HG03432 (cell line): Measurements from ENCODE around the gene PLA2G2D.

Experiments used
- ATAC-seq: cut with Tn5 transposase; IDR thresholded peaks from one replicate; pipeline ENCODE4 v1.9.1; 2021; ENCODE audit warnings: mild to moderate bottlenecking, moderate library complexity; ENCODE audit not compliant: unreplicated experiment

The PLA2G2D gene

DNA sequence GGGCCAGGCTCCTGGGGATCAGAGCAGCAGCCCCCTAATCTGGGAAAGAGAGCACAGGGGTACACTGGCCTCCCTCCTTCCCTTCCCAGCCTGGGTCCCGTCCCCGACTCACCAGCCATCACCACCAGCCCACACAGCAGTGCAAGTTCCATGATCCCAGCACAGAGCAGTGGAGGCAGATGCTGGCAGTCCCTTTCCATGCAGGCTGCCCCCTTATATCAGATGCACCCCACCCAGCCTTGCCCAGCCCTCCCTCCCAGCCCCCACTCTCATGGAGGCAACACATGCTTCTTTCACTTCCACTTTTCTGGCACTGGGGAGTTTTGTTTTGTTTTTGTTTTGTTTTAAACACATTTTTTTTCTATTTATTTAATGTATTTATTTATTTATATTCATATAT, at the start of gene PLA2G2D:
Gene PLA2G2D (minus strand): TSS at position 190 of the 400 bp plus-strand sequence. CDS start 38 bp downstream, at position 152.
- ATAC-seq = no peak

GRCh38 chr1:20168564-20169491, 49.5 kb upstream of the PLA2G2D start:
- ATAC-seq = no peak

DNA sequence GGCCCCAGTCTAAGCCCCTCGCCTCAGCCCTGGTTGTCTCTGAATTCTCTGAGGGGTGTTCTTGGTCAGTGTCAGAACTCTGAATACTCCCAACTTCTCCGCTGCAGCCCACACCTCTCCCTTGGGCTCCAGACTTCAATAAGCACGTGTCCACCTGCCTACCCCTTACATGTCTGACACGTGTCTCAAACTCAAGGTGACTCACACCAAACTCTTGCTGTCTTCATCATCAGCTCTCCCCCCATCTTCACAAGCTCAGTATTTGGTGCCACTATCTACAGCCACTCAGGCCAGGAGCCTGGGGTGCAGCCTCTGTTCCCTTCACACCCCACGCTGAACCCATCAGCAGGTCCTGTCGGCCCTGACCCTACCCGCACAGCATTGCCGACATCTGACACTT, 47.8 kb upstream of the PLA2G2D start:
- ATAC-seq = no peak

GRCh38 chr1:20166051-20166450, 46.7 kb upstream of the PLA2G2D start:
- ATAC-seq = no peak

DNA sequence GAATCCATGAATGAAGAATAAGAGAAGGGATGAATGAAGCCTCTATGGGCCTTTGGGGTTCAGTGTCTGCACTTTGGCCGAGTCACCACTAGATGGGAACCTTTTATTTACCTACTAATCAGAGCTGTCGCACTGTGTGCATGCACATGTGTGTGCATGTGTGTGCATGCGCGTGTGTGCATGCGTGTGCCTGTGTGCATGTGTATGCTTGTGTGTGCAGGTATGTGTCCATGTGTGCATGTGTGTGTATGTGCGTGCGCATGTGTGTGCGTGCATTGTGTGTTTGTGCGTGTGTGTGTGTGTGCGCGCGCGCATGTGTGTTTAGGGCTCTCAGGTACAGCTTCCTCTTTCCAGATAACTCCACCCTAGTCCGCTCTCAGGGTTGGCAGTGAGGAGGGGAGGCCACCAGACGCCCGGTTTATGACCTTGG, 46.2 kb upstream of the PLA2G2D start:
- ATAC-seq = no peak

DNA sequence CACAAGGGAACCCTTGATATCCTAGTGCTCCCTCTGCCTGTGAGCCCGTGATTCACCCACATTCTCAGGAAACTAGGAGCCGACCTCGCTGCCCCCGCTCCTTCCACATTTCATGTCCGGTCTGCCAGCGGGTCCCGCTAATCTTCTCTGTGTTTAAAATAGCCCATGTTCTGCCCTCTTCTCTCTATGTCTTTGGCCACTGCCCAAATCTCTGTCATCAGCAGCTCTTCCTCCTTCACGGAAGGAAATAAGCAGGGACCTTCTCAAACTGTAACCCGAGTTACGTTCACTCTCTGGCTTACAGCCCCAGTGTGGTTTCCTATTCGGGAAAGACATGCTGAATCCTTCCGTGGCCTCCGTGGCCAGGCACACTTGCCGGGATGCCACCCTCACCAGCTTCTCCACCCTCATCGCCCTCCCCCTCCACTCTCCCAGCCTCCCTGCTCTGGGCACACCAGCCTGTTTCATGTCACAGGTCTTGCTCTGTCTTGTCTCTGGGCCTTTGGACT, 45.4 kb upstream of the PLA2G2D start:
- no peak for ATAC-seq

DNA sequence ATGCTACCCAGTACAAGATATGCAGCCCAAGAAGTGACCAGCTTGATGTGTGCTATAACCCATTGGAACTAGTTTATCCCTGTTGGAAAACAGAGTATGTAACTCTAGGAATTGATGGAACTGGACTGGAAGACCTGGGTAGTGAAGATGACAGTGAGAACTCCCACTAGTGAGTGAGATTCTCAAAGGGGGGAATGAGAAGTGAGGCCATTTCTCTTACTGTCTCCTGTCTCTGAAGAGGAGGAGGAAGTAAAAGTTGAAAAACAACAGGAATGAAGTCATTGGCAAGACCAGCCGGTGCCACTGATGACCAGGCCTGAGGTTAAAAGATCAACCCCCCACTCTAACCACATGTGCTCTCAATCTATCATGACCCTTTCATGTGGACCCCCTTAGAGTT, 40.7 kb upstream of the PLA2G2D start:
- ATAC-seq = no peak

- no peak for ATAC-seq
These were observed 39.2 kb upstream of the PLA2G2D start for GRCh38 chr1:20158358-20159070.

- ATAC-seq = no peak
These were observed 35.0 kb upstream of the PLA2G2D start for GRCh38 chr1:20154301-20154831.

GRCh38 chr1:20153000-20153418, 33.7 kb upstream of the PLA2G2D start:
- no peak for ATAC-seq

GRCh38 chr1:20152599-20152930, 33.2 kb upstream of the PLA2G2D start:
- ATAC-seq = no peak

DNA sequence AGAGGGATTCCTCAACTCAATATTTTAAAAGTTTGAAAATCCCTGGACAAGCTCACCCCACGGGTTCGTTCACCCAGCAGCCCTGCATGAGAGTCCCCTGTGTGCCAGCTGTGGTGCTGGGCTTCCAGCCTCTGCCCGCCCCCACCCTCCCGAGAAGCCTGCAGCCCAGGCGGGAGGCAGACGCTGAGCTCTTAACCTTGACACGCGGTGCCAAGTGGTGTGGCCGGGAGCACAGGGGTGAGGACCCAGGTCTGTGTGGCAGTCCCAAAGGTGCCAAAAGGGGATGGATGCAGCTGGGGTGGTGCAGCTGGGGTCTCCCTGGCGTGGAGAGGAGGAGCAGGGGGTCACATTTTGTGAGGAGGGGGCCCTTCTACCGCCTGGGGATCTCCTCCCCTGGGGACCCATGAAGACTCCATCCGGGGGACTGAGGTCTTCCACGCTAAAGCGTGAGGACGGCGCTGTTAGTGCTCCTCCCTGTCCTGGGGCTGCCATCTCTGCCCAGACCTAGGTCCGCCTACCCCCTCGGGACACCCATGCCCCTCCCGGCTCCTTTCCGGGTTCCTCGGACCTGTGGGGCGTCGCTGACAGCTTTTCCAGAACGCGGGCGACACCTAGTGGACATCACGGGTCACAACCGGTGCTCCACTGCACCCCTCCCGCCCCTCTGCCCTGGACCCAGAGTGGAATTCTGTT, 32.7 kb upstream of the PLA2G2D start:
- peak; percentile 67 for ATAC-seq

GRCh38 chr1:20150969-20151368, 31.6 kb upstream of the PLA2G2D start:
- ATAC-seq = no peak

- no peak for ATAC-seq
These were observed 31.0 kb upstream of the PLA2G2D start for GRCh38 chr1:20150326-20150705.

DNA sequence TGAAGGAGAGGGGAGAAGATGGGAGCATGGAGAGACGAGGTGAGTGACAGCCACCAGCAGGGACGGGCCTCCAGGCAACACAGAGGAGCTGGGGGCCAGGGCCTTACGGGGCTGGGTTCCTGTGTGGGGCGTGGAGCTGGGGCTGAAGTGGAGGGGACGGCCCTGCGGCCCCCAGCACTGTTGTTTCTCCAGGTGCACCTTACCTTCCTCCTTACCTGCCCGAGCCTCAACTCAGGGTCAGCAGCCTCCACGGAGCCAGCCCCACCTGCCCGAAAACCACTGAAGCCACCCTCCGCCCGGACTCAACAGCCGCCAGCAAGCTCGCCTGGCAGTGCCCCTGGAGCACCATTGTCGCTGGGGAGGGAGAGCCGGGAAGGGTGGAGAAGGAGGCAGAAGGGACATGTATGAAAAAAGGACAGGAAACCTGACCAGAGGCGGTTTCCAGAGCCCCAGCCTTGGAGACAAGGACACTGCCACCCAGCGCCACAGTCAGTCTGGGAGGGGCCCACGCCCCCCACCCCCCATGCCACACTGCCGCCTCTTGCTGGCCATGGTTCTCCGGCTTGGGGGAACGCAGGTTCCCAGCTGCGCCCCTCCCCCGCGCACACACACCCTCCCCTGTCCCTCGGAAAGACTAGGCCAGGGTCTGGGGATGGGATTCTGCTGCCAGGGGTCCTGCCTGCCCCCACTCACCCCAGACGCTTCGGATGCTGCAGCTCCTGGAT, 30.4 kb upstream of the PLA2G2D start:
- no peak for ATAC-seq

DNA sequence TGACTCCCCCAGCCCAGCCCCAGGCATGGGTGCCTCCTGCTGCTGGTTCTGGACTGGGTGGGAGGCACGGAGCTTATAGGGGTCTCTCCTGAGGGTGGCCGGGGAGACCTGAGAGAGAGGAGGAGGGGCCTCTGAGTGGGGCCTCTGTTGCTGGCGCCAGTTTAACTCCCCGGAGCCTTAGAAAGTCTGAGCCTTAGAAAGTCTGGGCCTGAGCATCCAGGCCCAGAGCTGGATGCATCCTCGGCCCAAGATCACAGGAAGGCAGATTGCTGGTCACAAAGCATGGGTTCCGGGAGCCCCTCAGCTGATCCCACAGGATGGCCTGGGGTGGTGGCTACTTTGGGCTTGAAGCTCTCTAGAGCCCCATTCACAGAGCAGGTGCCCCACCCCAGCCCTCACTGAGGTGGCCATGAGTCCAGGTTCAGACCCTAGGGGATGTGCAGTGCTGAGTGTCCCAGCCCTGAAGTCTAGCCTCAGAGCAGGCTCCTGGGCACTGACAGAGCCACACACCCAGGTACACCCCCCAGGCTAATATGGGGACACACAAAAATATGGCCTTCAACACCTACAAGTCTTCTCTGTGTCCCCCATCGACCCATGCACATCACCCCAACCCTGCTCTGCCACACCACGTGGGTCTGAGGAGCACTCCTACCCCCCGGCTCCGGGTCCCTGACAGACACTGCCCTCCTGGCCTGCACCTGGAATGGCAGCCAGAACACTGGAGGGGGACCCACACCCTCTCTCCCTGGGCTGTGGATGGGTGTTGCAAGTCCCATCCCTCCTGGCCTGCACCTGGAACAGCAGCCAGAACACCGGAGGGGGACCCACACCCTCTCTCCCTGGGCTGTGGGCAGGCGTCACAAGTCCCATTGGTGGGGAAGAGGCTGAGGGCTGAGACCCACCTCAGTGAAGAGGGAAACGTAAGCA, 29.5 kb upstream of the PLA2G2D start:
- ATAC-seq = no peak

DNA sequence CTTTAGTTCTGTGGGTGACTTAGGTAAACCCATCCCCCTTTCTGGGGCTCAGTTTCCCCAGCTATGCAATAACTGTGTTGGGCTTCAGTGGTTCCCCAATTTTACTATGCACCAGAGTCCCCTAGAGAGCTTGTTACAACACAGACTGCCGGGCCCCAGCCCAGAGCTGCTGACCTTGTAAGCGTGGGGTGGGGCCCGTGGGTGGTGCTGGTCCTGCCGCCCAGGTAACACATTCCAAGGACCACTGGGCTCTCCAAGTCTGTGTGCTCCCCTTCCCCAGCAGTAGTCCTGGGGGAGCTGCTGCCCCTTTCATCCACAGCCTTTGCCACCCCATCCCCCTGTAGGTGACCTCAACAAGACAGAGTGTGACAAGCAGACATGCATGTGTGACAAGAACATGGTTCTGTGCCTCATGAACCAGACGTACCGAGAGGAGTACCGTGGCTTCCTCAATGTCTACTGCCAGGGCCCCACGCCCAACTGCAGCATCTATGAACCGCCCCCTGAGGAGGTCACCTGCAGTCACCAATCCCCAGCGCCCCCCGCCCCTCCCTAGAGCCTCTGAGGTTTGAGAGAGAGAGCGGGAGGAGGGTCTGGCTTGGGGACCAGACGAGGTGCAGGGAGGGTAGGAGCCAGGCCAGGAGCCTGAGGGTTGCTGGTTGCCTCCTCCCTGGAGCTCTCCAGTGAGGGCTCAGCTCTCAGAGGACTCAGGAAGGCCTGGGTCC, 28.7 kb upstream of the PLA2G2D start:
- no peak for ATAC-seq

DNA sequence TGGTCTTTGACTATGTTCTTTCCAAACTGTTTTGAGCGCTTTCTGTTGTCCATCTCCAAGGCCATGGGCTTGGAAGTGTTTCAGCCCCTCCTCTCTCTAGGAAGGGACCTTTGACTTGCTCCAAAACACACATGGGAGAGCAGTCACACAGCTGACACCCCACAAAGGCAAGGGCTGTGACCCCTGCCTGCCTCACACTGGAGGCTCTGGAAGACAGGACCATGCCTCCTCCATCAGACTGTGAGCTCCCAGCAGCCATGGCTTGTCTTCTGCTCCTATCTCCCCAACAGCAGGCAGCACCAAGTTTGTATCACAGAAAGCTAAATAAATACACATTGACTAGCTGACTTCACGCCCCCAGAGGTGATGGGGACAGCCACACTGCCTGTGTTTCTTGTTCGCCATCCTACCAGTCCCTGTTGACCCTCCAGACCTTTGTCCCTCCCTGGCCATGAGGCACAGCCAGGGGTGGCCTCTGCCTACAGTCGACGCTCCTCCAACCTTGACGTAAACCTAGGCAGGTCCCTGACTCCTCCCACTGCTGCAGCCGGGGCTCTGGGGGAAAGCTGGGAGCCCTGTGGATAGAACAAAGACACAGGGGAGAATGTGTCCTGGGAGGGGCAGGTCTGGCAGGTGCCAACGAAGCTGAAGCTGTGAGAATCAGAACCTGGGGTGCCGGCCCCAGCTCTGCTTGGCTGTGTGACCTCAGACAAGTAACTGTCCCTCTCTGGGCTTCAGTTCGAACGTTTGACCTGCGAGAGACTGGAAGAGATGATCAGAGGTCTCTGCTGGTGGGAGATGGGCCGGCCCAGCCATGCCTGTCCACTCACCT, 24.6 kb upstream of the PLA2G2D start:
- no peak for ATAC-seq
